ENCODE data around the gene PHACTR1.

DNA sequence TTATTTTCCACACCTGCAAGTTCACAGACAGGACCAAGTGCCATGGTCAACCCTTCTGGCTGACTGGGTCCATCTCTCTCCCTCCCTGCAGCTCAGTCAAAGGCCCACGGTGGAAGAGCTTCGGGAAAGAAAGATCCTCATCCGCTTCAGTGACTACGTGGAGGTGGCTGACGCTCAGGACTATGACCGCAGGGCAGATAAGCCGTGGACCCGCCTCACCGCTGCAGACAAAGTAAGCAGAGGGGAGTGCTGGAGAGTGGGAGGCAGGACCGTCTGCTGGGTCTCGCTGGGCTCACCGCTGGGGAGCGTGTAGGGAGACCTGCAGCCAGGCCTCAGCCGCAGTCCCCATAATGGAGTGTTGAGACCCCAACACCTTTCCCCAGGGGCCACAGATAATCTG lies 566.8 kb downstream of the PHACTR1 start:
- TF ChIP-seq, protein P1, sequence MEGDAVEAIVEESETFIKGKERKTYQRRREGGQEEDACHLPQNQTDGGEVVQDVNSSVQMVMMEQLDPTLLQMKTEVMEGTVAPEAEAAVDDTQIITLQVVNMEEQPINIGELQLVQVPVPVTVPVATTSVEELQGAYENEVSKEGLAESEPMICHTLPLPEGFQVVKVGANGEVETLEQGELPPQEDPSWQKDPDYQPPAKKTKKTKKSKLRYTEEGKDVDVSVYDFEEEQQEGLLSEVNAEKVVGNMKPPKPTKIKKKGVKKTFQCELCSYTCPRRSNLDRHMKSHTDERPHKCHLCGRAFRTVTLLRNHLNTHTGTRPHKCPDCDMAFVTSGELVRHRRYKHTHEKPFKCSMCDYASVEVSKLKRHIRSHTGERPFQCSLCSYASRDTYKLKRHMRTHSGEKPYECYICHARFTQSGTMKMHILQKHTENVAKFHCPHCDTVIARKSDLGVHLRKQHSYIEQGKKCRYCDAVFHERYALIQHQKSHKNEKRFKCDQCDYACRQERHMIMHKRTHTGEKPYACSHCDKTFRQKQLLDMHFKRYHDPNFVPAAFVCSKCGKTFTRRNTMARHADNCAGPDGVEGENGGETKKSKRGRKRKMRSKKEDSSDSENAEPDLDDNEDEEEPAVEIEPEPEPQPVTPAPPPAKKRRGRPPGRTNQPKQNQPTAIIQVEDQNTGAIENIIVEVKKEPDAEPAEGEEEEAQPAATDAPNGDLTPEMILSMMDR (IDR thresholded peaks at IDR 0.05), result no peak
- no peak for TF ChIP-seq POLR2AphosphoS5 (IDR thresholded peaks at IDR 0.05)
- TF ChIP-seq POLR2A (IDR thresholded peaks at IDR 0.05), result no peak

Measured in prostate gland (tissue), 2 donors.